ENCODE measurements around the gene IFIH1.

The IFIH1 gene

GRCh38 chr2:162342321-162342720 is 23.8 kb upstream of the IFIH1 start:
- CTCF ChIA-PET = interaction anchor here (0.8 to 2.7 kb wide), 4 partner anchors 8 to 44 kb away, joined by 3 to 9 read pairs (median 5); no protein-coding TSS in a partner anchor
- H3K4me3 ChIP-seq (ENCODE audit: control insufficient read depth in 1 of 7, extremely low read depth in 1 of 7, insufficient read depth in 4 of 7, low read depth in 2 of 7, low read length in 6 of 7) = peak overlapping the region in 1 of 7 experiments; percentile 25
- no peaks in the 10 kb centered on the region for H3K9me3 ChIP-seq (ENCODE audit: control extremely low read depth in 1 of 5, control insufficient read depth in 4 of 5, insufficient read depth in 2 of 5, low read depth in 1 of 5, low read length in 4 of 5)
- peaks cover 0 to 2% (median under 1%) of the 10 kb centered on the region in 4 experiments for H3K36me3 ChIP-seq (ENCODE audit: control insufficient read depth in 4 of 4, insufficient read depth in 4 of 4, low read length in 3 of 4)
- no peak overlapping the region for H3K27ac ChIP-seq (ENCODE audit: insufficient read depth in 1 of 2, low read depth in 1 of 2, low read length in 2 of 2, poor library complexity in 1 of 2, severe bottlenecking in 2 of 2)
- WGBS (ENCODE audit: insufficient coverage) = 100% methylated on average over 1 of the region's 3 CpGs
- POLR2A ChIA-PET = no interaction called here
- no peaks in the 10 kb centered on the region for H3K27me3 ChIP-seq (replicated peaks in 2 of 5; ENCODE audit: control insufficient read depth in 4 of 5, insufficient read depth in 5 of 5, low read length in 4 of 5)
- H3K4me1 ChIP-seq (ENCODE audit: control extremely low read depth in 1 of 4, control insufficient read depth in 4 of 4, insufficient read depth in 4 of 4, low read length in 3 of 4) = peaks cover 2 to 18% (median 13%) of the 10 kb centered on the region in 4 experiments
- DNase-seq = no peak

DNA sequence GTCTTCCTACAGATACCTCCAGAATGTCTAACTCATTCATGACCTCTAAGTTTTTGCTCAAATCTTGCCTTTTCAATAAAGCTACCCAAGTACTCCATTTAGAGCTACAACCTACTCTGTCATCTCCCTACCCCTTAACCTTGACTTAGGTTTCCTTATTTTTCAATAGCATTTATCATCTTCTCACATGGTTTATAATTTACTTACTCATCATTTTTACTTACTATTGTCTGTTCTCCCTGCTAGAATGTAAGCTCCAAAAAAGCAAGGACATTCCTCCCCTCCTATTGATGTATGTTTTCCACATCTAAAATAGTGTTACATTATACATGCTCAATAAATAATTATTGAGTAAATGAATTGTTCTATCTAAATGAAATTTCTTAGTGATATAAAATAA is 22.3 kb upstream of the IFIH1 start:
- ChIA-PET POLR2A (no interaction called here), CTCF (interaction anchor here (0.7 to 2.7 kb wide), 3 partner anchors 23 to 120 kb away, joined by 3 to 6 read pairs (median 3); partner anchors contain the start of gene IFIH1)

DNA sequence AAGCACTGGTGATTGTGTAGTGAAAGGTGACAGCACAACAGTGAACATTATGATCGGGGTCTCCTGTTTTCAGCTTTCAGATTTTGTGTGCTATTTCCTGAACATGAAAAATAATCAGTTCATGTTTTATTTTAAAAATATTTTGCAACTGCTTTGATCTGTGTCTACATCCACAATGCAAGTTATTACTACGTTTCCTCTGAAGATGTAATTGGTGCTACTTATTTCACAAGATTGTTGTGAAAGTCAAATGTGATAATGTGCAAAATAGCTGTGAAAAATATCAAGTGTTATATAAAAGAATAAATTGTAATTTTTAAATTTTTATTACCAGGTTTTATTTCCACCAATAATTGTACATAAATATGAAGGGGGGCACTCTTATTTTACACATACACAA is 19.4 kb upstream of the IFIH1 start:
- no CpG with 5 or more reads among the region's 2 CpGs for WGBS (ENCODE audit: insufficient coverage)
- peaks cover 0 to 2% (median under 1%) of the 10 kb centered on the region in 4 experiments for H3K4me1 ChIP-seq (ENCODE audit: control extremely low read depth in 1 of 4, control insufficient read depth in 4 of 4, insufficient read depth in 4 of 4, low read length in 3 of 4)
- no peaks in the 10 kb centered on the region for H3K9me3 ChIP-seq (ENCODE audit: control extremely low read depth in 1 of 5, control insufficient read depth in 4 of 5, insufficient read depth in 2 of 5, low read depth in 1 of 5, low read length in 4 of 5)
- CTCF ChIA-PET = interaction anchor here (0.9 to 1.3 kb wide), 2 partner anchors 12 to 14 kb away, joined by 3 read pairs; no protein-coding TSS in a partner anchor
- no peak overlapping the region for H3K4me3 ChIP-seq (ENCODE audit: control insufficient read depth in 1 of 7, extremely low read depth in 1 of 7, insufficient read depth in 4 of 7, low read depth in 2 of 7, low read length in 6 of 7)
- DNase-seq = no peak
- POLR2A ChIA-PET = no interaction called here
- no peaks in the 10 kb centered on the region for H3K27me3 ChIP-seq (replicated peaks in 2 of 5; ENCODE audit: control insufficient read depth in 4 of 5, insufficient read depth in 5 of 5, low read length in 4 of 5)
- no peaks in the 10 kb centered on the region for H3K36me3 ChIP-seq (ENCODE audit: control insufficient read depth in 4 of 4, insufficient read depth in 4 of 4, low read length in 3 of 4)
- H3K27ac ChIP-seq (ENCODE audit: insufficient read depth in 1 of 2, low read depth in 1 of 2, low read length in 2 of 2, poor library complexity in 1 of 2, severe bottlenecking in 2 of 2) = no peak overlapping the region

More for the DNA sequence above, 22.3 kb upstream of the IFIH1 start:
- no peak overlapping the region for H3K27ac ChIP-seq (ENCODE audit: insufficient read depth in 1 of 2, low read depth in 1 of 2, low read length in 2 of 2, poor library complexity in 1 of 2, severe bottlenecking in 2 of 2)
- no peaks in the 10 kb centered on the region for H3K9me3 ChIP-seq (ENCODE audit: control extremely low read depth in 1 of 5, control insufficient read depth in 4 of 5, insufficient read depth in 2 of 5, low read depth in 1 of 5, low read length in 4 of 5)
- H3K4me1 ChIP-seq (ENCODE audit: control extremely low read depth in 1 of 4, control insufficient read depth in 4 of 4, insufficient read depth in 4 of 4, low read length in 3 of 4) = peaks cover 2 to 10% (median 9%) of the 10 kb centered on the region in 4 experiments
- H3K4me3 ChIP-seq (ENCODE audit: control insufficient read depth in 1 of 7, extremely low read depth in 1 of 7, insufficient read depth in 4 of 7, low read depth in 2 of 7, low read length in 6 of 7) = no peak overlapping the region
- H3K27me3 ChIP-seq (replicated peaks in 2 of 5; ENCODE audit: control insufficient read depth in 4 of 5, insufficient read depth in 5 of 5, low read length in 4 of 5) = no peaks in the 10 kb centered on the region
- DNase-seq = no peak
- no peaks in the 10 kb centered on the region for H3K36me3 ChIP-seq (ENCODE audit: control insufficient read depth in 4 of 4, insufficient read depth in 4 of 4, low read length in 3 of 4)

DNA sequence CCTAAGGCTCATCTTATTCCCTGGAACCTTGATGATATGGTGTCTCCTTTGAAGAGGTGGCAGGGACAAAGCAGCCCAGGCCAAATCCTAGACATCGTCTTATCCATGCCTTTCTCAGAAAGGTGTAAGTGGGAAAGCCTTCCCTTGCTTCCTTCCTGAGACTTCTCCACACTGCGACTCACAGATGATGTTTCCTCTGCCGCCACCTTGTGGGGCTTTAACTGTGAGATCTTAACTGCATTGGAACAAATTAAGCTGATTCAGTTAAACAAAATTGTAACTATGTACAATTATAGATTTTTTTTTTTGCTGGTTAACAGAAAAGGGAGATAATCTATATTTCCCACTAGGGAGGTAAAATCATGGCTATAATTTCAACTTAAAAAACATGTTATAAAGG is 15.5 kb upstream of the IFIH1 start:
- no peak overlapping the region for H3K4me3 ChIP-seq (ENCODE audit: control insufficient read depth in 1 of 7, extremely low read depth in 1 of 7, insufficient read depth in 4 of 7, low read depth in 2 of 7, low read length in 6 of 7)
- no peaks in the 10 kb centered on the region for H3K9me3 ChIP-seq (ENCODE audit: control extremely low read depth in 1 of 5, control insufficient read depth in 4 of 5, insufficient read depth in 2 of 5, low read depth in 1 of 5, low read length in 4 of 5)
- DNase-seq = peak; percentile 31 to 42 (median 39)
- POLR2A ChIA-PET = interaction anchor here (0.6 to 1.0 kb wide), 2 partner anchors 16 to 19 kb away, joined by 3 read pairs; partner anchors contain the start of gene IFIH1
- H3K27me3 ChIP-seq (replicated peaks in 2 of 5; ENCODE audit: control insufficient read depth in 4 of 5, insufficient read depth in 5 of 5, low read length in 4 of 5) = no peaks in the 10 kb centered on the region
- CTCF ChIA-PET = interaction anchor here (0.6 to 5.4 kb wide), 19 partner anchors 8 to 154 kb away, joined by 3 to 34 read pairs (median 6); partner anchors contain the start of genes GCA and IFIH1
- H3K4me1 ChIP-seq (ENCODE audit: control extremely low read depth in 1 of 4, control insufficient read depth in 4 of 4, insufficient read depth in 4 of 4, low read length in 3 of 4) = peaks cover 0 to 2% (median 0%) of the 10 kb centered on the region in 4 experiments
- H3K36me3 ChIP-seq (ENCODE audit: control insufficient read depth in 4 of 4, insufficient read depth in 4 of 4, low read length in 3 of 4) = no peaks in the 10 kb centered on the region
- 0% methylated on average over 1 of the region's 3 CpGs for WGBS (ENCODE audit: insufficient coverage)
- H3K27ac ChIP-seq (ENCODE audit: insufficient read depth in 1 of 2, low read depth in 1 of 2, low read length in 2 of 2, poor library complexity in 1 of 2, severe bottlenecking in 2 of 2) = no peak overlapping the region

- DNase-seq = no peak
- ChIA-PET CTCF (interaction anchor here (1.1 to 5.4 kb wide), 2 partner anchors 22 to 33 kb away, joined by 3 to 26 read pairs; no protein-coding TSS in a partner anchor), POLR2A (interaction anchor here (1.9 kb wide), 1 partner anchor 12 kb away, joined by 7 read pairs; the partner anchor contains the start of gene IFIH1)
- peaks cover 0 to 4% (median 1%) of the 10 kb centered on the region in 4 experiments for H3K4me1 ChIP-seq (ENCODE audit: control extremely low read depth in 1 of 4, control insufficient read depth in 4 of 4, insufficient read depth in 4 of 4, low read length in 3 of 4)
- H3K27ac ChIP-seq (ENCODE audit: insufficient read depth in 1 of 2, low read depth in 1 of 2, low read length in 2 of 2, poor library complexity in 1 of 2, severe bottlenecking in 2 of 2) = no peak overlapping the region
- no peaks in the 10 kb centered on the region for H3K36me3 ChIP-seq (ENCODE audit: control insufficient read depth in 4 of 4, insufficient read depth in 4 of 4, low read length in 3 of 4)
- no peak overlapping the region for H3K4me3 ChIP-seq (ENCODE audit: control insufficient read depth in 1 of 7, extremely low read depth in 1 of 7, insufficient read depth in 4 of 7, low read depth in 2 of 7, low read length in 6 of 7)
- no peaks in the 10 kb centered on the region for H3K27me3 ChIP-seq (replicated peaks in 2 of 5; ENCODE audit: control insufficient read depth in 4 of 5, insufficient read depth in 5 of 5, low read length in 4 of 5)
- WGBS (ENCODE audit: insufficient coverage) = no CpG with 5 or more reads among the region's 1 CpG
- H3K9me3 ChIP-seq (ENCODE audit: control extremely low read depth in 1 of 5, control insufficient read depth in 4 of 5, insufficient read depth in 2 of 5, low read depth in 1 of 5, low read length in 4 of 5) = no peaks in the 10 kb centered on the region
These were observed 12.4 kb upstream of the IFIH1 start for GRCh38 chr2:162330881-162331280.

- H3K27ac ChIP-seq (ENCODE audit: insufficient read depth in 1 of 2, low read depth in 1 of 2, low read length in 2 of 2, poor library complexity in 1 of 2, severe bottlenecking in 2 of 2) = no peak overlapping the region
- H3K4me1 ChIP-seq (ENCODE audit: control extremely low read depth in 1 of 4, control insufficient read depth in 4 of 4, insufficient read depth in 4 of 4, low read length in 3 of 4) = peaks cover 0 to 2% (median 1%) of the 10 kb centered on the region in 4 experiments
- no peaks in the 10 kb centered on the region for H3K9me3 ChIP-seq (ENCODE audit: control extremely low read depth in 1 of 5, control insufficient read depth in 4 of 5, insufficient read depth in 2 of 5, low read depth in 1 of 5, low read length in 4 of 5)
- POLR2A ChIA-PET = interaction anchor here (1.6 kb wide), 1 partner anchor 10 kb away, joined by 9 read pairs; the partner anchor contains the start of gene IFIH1
- WGBS (ENCODE audit: insufficient coverage) = 86% methylated on average over 11 of the region's 12 CpGs
- DNase-seq = peak in 2 of 3 donors; percentile 29 to 45
- CTCF ChIA-PET = interaction anchor here (0.6 to 1.8 kb wide), 5 partner anchors 10 to 45 kb away, joined by 3 to 6 read pairs (median 4); partner anchors contain the start of gene IFIH1
- peak overlapping the region in 3 of 7 experiments; percentile 14 to 69 (median 51) for H3K4me3 ChIP-seq (ENCODE audit: control insufficient read depth in 1 of 7, extremely low read depth in 1 of 7, insufficient read depth in 4 of 7, low read depth in 2 of 7, low read length in 6 of 7)
- no peaks in the 10 kb centered on the region for H3K27me3 ChIP-seq (replicated peaks in 2 of 5; ENCODE audit: control insufficient read depth in 4 of 5, insufficient read depth in 5 of 5, low read length in 4 of 5)
- H3K36me3 ChIP-seq (ENCODE audit: control insufficient read depth in 4 of 4, insufficient read depth in 4 of 4, low read length in 3 of 4) = no peaks in the 10 kb centered on the region
These were observed 10.1 kb upstream of the IFIH1 start for GRCh38 chr2:162328424-162329157.

- DNase-seq = no peak
- ChIA-PET CTCF (interaction anchor here (1.8 kb wide), 1 partner anchor 9 kb away, joined by 6 read pairs; the partner anchor contains the start of gene IFIH1), POLR2A (interaction anchor here (0.7 to 1.6 kb wide), 2 partner anchors 10 to 49 kb away, joined by 3 to 9 read pairs; partner anchors contain the start of gene IFIH1)
- Histone ChIP-seq H3K27ac (ENCODE audit: insufficient read depth in 1 of 2, low read depth in 1 of 2, low read length in 2 of 2, poor library complexity in 1 of 2, severe bottlenecking in 2 of 2) (no peak overlapping the region), H3K36me3 (ENCODE audit: control insufficient read depth in 4 of 4, insufficient read depth in 4 of 4, low read length in 3 of 4) (no peaks in the 10 kb centered on the region), H3K27me3 (replicated peaks in 2 of 5; ENCODE audit: control insufficient read depth in 4 of 5, insufficient read depth in 5 of 5, low read length in 4 of 5) (no peaks in the 10 kb centered on the region), H3K4me3 (ENCODE audit: control insufficient read depth in 1 of 7, extremely low read depth in 1 of 7, insufficient read depth in 4 of 7, low read depth in 2 of 7, low read length in 6 of 7) (no peak overlapping the region), H3K4me1 (ENCODE audit: control extremely low read depth in 1 of 4, control insufficient read depth in 4 of 4, insufficient read depth in 4 of 4, low read length in 3 of 4) (peaks cover 0 to 2% (median 1%) of the 10 kb centered on the region in 4 experiments), H3K9me3 (ENCODE audit: control extremely low read depth in 1 of 5, control insufficient read depth in 4 of 5, insufficient read depth in 2 of 5, low read depth in 1 of 5, low read length in 4 of 5) (no peaks in the 10 kb centered on the region)
- 95% methylated on average over 11 of the region's 15 CpGs for WGBS (ENCODE audit: insufficient coverage)
These were observed 9.3 kb upstream of the IFIH1 start for GRCh38 chr2:162327806-162328205.

Measured in common myeloid progenitor, CD34-positive (primary cell).